ENCODE measurements around the gene OXT. TPM values are rescaled to one million over a fixed set of nuclear protein-coding genes. Genes with fewer than 3 reads are reported as not detected.

The OXT gene
- total and polyA plus RNA-seq, 2 of the 8 experiments (the other 6 are each of a cell fraction or from before 2014, with no cell fraction given): not detected

GRCh38 chr20:3045816-3046676, 25.4 kb upstream of the OXT start, which contains the start of gene MRPS26:
TSS of gene MRPS26 (plus strand) at chr20:3046052. CDS start at chr20:3046069, 17 bp downstream.
- peaks cover 9 to 23% (median 21%) of the 10 kb centered on the region in 4 experiments; a peak in 7 of 8 replicates for H3K36me3 ChIP-seq (ENCODE audit: control insufficient read depth in 2 of 4, insufficient read depth in 4 of 4, low read length in 3 of 4)
- no peak within 1 kb of the TSS for H2AK5ac ChIP-seq (ENCODE audit: low read depth, low read length)
- peak; percentile 71 for TF ChIP-seq TAF7 (optimal IDR thresholded peaks at IDR 0.05; ENCODE audit: borderline replicate concordance, low read depth, low read length)
- peak; percentile 76 for TF ChIP-seq CTBP2 (IDR thresholded peaks at IDR 0.05; ENCODE audit: borderline replicate concordance, insufficient read depth, insufficient read length, low read length)
- peak; percentile 63 for TF ChIP-seq KDM4A (IDR thresholded peaks at IDR 0.05; ENCODE audit: low read depth, low read length, severe bottlenecking)
- peak; percentile 60; the same call in 1 of the 2 replicates for TF ChIP-seq CREB1 (IDR thresholded peaks at IDR 0.05)
- peak; percentile 7; the same call in 1 of the 2 replicates for TF ChIP-seq MAX (IDR thresholded peaks at IDR 0.05)
- peak; percentile 43 for TF ChIP-seq ASH2L (IDR thresholded peaks at IDR 0.05; ENCODE audit: low read length)
- TF ChIP-seq ZNF274 (IDR thresholded peaks at IDR 0.05; ENCODE audit: borderline replicate concordance, extremely low read depth, low read length): no peak
- peak; percentile 56 for TF ChIP-seq BACH1 (IDR thresholded peaks at IDR 0.05; ENCODE audit: low read length)
- TF ChIP-seq HDAC2 (IDR thresholded peaks at IDR 0.05; ENCODE audit: borderline replicate concordance in 1 of 2, low read depth in 2 of 2, low read length in 2 of 2): peak in 1 of 2 experiments; percentile 6; a peak in 1 of 4 replicates
- TF ChIP-seq SIX5 (IDR thresholded peaks at IDR 0.05; ENCODE audit: low read depth, low read length): peak; percentile 60

More at GRCh38 chr20:3045816-3046676, 25.4 kb upstream of the OXT start, which contains the start of gene MRPS26:
- peak within 1 kb of the TSS; percentile 82 for H2BK5ac ChIP-seq (ENCODE audit: low read depth, low read length)
- peaks cover 5% of the 10 kb centered on the region for H3K79me1 ChIP-seq (ENCODE audit: low read depth, low read length)
- peak within 1 kb of the TSS; percentile 87 for H4K91ac ChIP-seq (replicated peaks; ENCODE audit: insufficient read length, low read length)
- H3K9ac ChIP-seq (replicated peaks in 1 of 4; ENCODE audit: extremely low read depth in 1 of 4, low read depth in 3 of 4, low read length in 3 of 4): peak within 1 kb of the TSS; percentile 64 to 91 (median 82)
- H3K14ac ChIP-seq (ENCODE audit: insufficient read length): no peak within 1 kb of the TSS
- no peak within 1 kb of the TSS for H3K23ac ChIP-seq (ENCODE audit: insufficient read length)
- H2BK15ac ChIP-seq (ENCODE audit: low read length): 0 out of 2 replicates have a peak within 1 kb of the TSS, but pooled peaks have one; percentile 61
- peak within 1 kb of the TSS; percentile 81 to 99 (median 88) for H3K4me3 ChIP-seq (ENCODE audit: extremely low read depth in 1 of 4, insufficient read depth in 2 of 4, low read depth in 3 of 4, low read length in 4 of 4)
- 0 out of 2 replicates have a peak within 1 kb of the TSS, but pooled peaks have one; percentile 50 for H2BK12ac ChIP-seq (ENCODE audit: low read depth, low read length)
- peak within 1 kb of the TSS; percentile 19 for H2BK120ac ChIP-seq (replicated peaks; ENCODE audit: low read depth, low read length)
- peak within 1 kb of the TSS; percentile 13; the same call in 1 of the 2 replicates for H2AFZ ChIP-seq (ENCODE audit: low read length)
- WGBS, 2 experiments (ENCODE audit: extremely low coverage in 1 of 2, insufficient coverage in 1 of 2, insufficient read length in 1 of 2, insufficient replicate concordance in 2 of 2, low coverage in 1 of 2, low lambda C conversion rate in 2 of 2, missing lambda C conversion rate in 1 of 2): 1% methylated on average over 42 of the region's 104 CpGs; no CpG with 5 or more reads in 1 of the 2 experiments
- H4K8ac ChIP-seq (ENCODE audit: extremely low read depth, insufficient read depth, low read length): peak within 1 kb of the TSS; percentile 96
- peaks cover 2 to 12% (median 9%) of the 10 kb centered on the region in 4 experiments; a peak in 6 of 7 replicates for H3K4me1 ChIP-seq (replicated peaks in 1 of 4; ENCODE audit: control insufficient read depth in 3 of 4, insufficient read depth in 4 of 4, low read length in 3 of 4)
- no peaks in the 10 kb centered on the region for H3K9me3 ChIP-seq (ENCODE audit: insufficient read depth in 2 of 2, low read depth in 1 of 2, low read length in 1 of 2)
- CTCF ChIA-PET (ENCODE audit: partially characterized antibody): interaction anchor here (0.6 kb wide), 1 partner anchor 139 kb away, joined by 4 read pairs; no protein-coding TSS in a partner anchor
- POLR2A ChIA-PET (ENCODE audit: partially characterized antibody): interaction anchor here (0.7 to 1.8 kb wide), 10 partner anchors 13 to 393 kb away, joined by 3 to 6 read pairs (median 4); partner anchors contain the start of genes ITPA, NOP56 and OXT
- H3K4ac ChIP-seq (replicated peaks; ENCODE audit: insufficient read length, low read depth, low read length): peak within 1 kb of the TSS; percentile 42
- H4K20me1 ChIP-seq (replicated peaks in 1 of 2; ENCODE audit: control insufficient read depth in 1 of 2, insufficient read depth in 2 of 2, low read length in 2 of 2): no peaks in the 10 kb centered on the region
- H3K23me2 ChIP-seq (ENCODE audit: low read depth, low read length): peaks cover 8% of the 10 kb centered on the region
- peak within 1 kb of the TSS; percentile 6; the same call in 1 of the 2 replicates for H2BK20ac ChIP-seq (ENCODE audit: low read length)
- peak within 1 kb of the TSS; percentile 94 for H3K18ac ChIP-seq (ENCODE audit: extremely low read depth, low read length)
- H3K79me2 ChIP-seq (ENCODE audit: control insufficient read depth in 1 of 2, insufficient read depth in 2 of 2, low read length in 2 of 2): peaks cover 0 to 6% of the 10 kb centered on the region in 2 experiments; a peak in 1 of 4 replicates
- FAIRE-seq (no peak), DNase-seq (ENCODE audit: low read depth in 1 of 2, low spot score in 2 of 2) (peak; percentile 63 to 92)
- H3K27me3 ChIP-seq (replicated peaks in 1 of 4; ENCODE audit: control insufficient read depth in 3 of 4, extremely low read depth in 1 of 4, insufficient read depth in 3 of 4, low read length in 3 of 4): no peaks in the 10 kb centered on the region
- peak within 1 kb of the TSS; percentile 92 for H4K5ac ChIP-seq (ENCODE audit: insufficient read length, low read depth, low read length)
- peak within 1 kb of the TSS; percentile 83 for H3K56ac ChIP-seq (replicated peaks; ENCODE audit: insufficient read length, low read depth, low read length)
- peak within 1 kb of the TSS; percentile 68 to 78 for H3K4me2 ChIP-seq (ENCODE audit: insufficient read depth in 1 of 2, low read depth in 2 of 2, low read length in 2 of 2)
- H3K27ac ChIP-seq (ENCODE audit: low read depth, low read length): peak within 1 kb of the TSS; percentile 67

All from H1 (cell line).